Measurements from ENCODE around the gene RBM47. TPM values are rescaled to one million over a fixed set of nuclear protein-coding genes. Genes with fewer than 3 reads are reported as not detected.
A peak's percentile ranks its signal among the peaks of the same experiment; 100 is the strongest.

RBM47 gene
- total and polyA plus RNA-seq, 10 of the 15 experiments (the other 5 are each of a cell fraction or from before 2014, with no cell fraction given) = 7.9 to 45.0 (median 28.7) TPM

- ATAC-seq = no peak
- H2AFZ ChIP-seq (ENCODE audit: control insufficient read depth, low read depth, low read length) = no peak overlapping the region
- H3K4me3 ChIP-seq = no peak overlapping the region
- CTCF ChIA-PET = interaction anchor here (0.8 to 4.7 kb wide), 5 partner anchors 9 to 146 kb away, joined by 3 to 16 read pairs (median 3); no protein-coding TSS in a partner anchor
- peak overlapping the region; percentile 68 for H3K4me2 ChIP-seq (ENCODE audit: control insufficient read depth, insufficient read depth)
- no peaks in the 10 kb centered on the region for H3K9me3 ChIP-seq (replicated peaks; ENCODE audit: control insufficient read depth, insufficient read depth, low read length)
- RAD21 ChIA-PET (ENCODE audit: unreplicated experiment) = interaction anchor here (0.6 to 3.3 kb wide), 7 partner anchors 9 to 402 kb away, joined by 3 to 17 read pairs (median 3); no protein-coding TSS in a partner anchor
- in situ Hi-C loops (cut with MboI) (no loop called here), intact Hi-C loops (cut with micrococcal nuclease; ENCODE audit: unreplicated experiment) (loop anchor here (5.0 to 10.0 kb wide), 2 partner anchors 100 to 142 kb away; no protein-coding TSS in a partner anchor)
- H3K79me2 ChIP-seq (ENCODE audit: control insufficient read depth, insufficient read depth, low read length) = peaks cover 82% of the 10 kb centered on the region
- no peak for DNase-seq (ENCODE audit: low read depth, low spot score)
- SMC1A ChIA-PET (ENCODE audit: uncharacterized antibody, unreplicated experiment) = interaction anchor here (1.0 to 7.3 kb wide), 9 partner anchors 9 to 118 kb away, joined by 3 to 90 read pairs (median 9); no protein-coding TSS in a partner anchor
- no peak overlapping the region; the same call in 1 of the 2 replicates for H3K9ac ChIP-seq (ENCODE audit: control insufficient read depth, insufficient read depth, low read length)
- H3K36me3 ChIP-seq (ENCODE audit: control insufficient read depth in 2 of 2, insufficient read depth in 2 of 2, low read length in 1 of 2) = peaks cover 2% of the 10 kb centered on the region in 2 experiments; a peak in 3 of 4 replicates
- peaks cover 50% of the 10 kb centered on the region for H3K4me1 ChIP-seq (ENCODE audit: control insufficient read depth, insufficient read depth, low read length)
- H3K27ac ChIP-seq (ENCODE audit: control insufficient read depth, insufficient read depth) = peak overlapping the region; percentile 89
- no TSS peak for BruUV-seq (replicated peaks)
- no peak for FAIRE-seq
- 77% methylated on average over 6 of the region's 7 CpGs for WGBS (ENCODE audit: insufficient coverage, insufficient replicate concordance, low lambda C conversion rate, missing lambda C conversion rate)
- POLR2A ChIA-PET = interaction anchor here (0.6 to 5.3 kb wide), 8 partner anchors 8 to 101 kb away, joined by 3 to 51 read pairs (median 6); no protein-coding TSS in a partner anchor
- no peaks in the 10 kb centered on the region for H4K20me1 ChIP-seq (ENCODE audit: control insufficient read depth, insufficient read depth)
- no peaks in the 10 kb centered on the region for H3K27me3 ChIP-seq (replicated peaks in 1 of 2; ENCODE audit: control insufficient read depth in 2 of 2, insufficient read depth in 2 of 2, low read length in 1 of 2)
- no peak for TF ChIP-seq CBX3 (IDR thresholded peaks at IDR 0.05; ENCODE audit: borderline replicate concordance, low read depth)
- peak; percentile 40; the same call in 1 of the 2 replicates for TF ChIP-seq BCL11A (IDR thresholded peaks at IDR 0.05; ENCODE audit: low read depth, low read length)
- peak; percentile 23 for TF ChIP-seq MEF2B (IDR thresholded peaks at IDR 0.05; ENCODE audit: partially characterized antibody, poor library complexity, severe bottlenecking)
- TF ChIP-seq TCF12 (IDR thresholded peaks at IDR 0.05; ENCODE audit: low read depth, low read length) = 0 out of 2 replicates have a peak, but pooled peaks have one; percentile 40
- no peak for TF ChIP-seq CTCF (IDR thresholded peaks at IDR 0.05 in 2 of 3, conservative IDR thresholded peaks at IDR 0.05 in 1 of 3; ENCODE audit: control insufficient read depth in 2 of 3, extremely low read depth in 1 of 3, insufficient read depth in 1 of 3, low read depth in 3 of 3, low read length in 3 of 3)
- 0 out of 2 replicates have a peak, but pooled peaks have one; percentile 8 for TF ChIP-seq SMARCA5 (IDR thresholded peaks at IDR 0.05)
- peak; percentile 64 to 70 for TF ChIP-seq IKZF2 (IDR thresholded peaks at IDR 0.05)
- TF ChIP-seq NBN (IDR thresholded peaks at IDR 0.05) = peak; percentile 38; the same call in 1 of the 2 replicates
- TF ChIP-seq ZBTB40 (IDR thresholded peaks at IDR 0.05; ENCODE audit: borderline replicate concordance) = no peak
- peak in 1 of 2 experiments; percentile 15; a peak in 1 of 4 replicates for TF ChIP-seq BHLHE40 (IDR thresholded peaks at IDR 0.05; ENCODE audit: borderline replicate concordance in 1 of 2, low read depth in 2 of 2, low read length in 1 of 2)
- TF ChIP-seq FOS (IDR thresholded peaks at IDR 0.05; ENCODE audit: borderline replicate concordance, extremely low read depth, insufficient read length) = no peak
- TF ChIP-seq ZBTB33 (IDR thresholded peaks at IDR 0.05) = 0 out of 2 replicates have a peak, but pooled peaks have one; percentile 54
- TF ChIP-seq KLF5 (IDR thresholded peaks at IDR 0.05; ENCODE audit: partially characterized antibody) = no peak
- no peak for TF ChIP-seq BRCA1 (IDR thresholded peaks at IDR 0.05; ENCODE audit: low read depth, low read length)
- TF ChIP-seq HDAC2 (IDR thresholded peaks at IDR 0.05) = no peak
Observed at GRCh38 chr4:40572692-40573310, 56.9 kb downstream of the RBM47 start.

All from GM12878 (cell line).